DMS 273 (cell line): Measurements from ENCODE around the gene KIFC1.
A peak's percentile ranks its signal among the peaks of the same experiment; 100 is the strongest.
"Not testable (repeated sequence)": the region's sequence is repeated elsewhere in the genome, so short reads cannot be mapped to it uniquely, and the experiment has no call there.

ENCODE experiments used
- DNase-seq: peaks from one replicate; lab custom pipeline; 2025; ENCODE audit not compliant: unreplicated experiment; lab: John Stamatoyannopoulos, UW

KIFC1 gene, protein sequence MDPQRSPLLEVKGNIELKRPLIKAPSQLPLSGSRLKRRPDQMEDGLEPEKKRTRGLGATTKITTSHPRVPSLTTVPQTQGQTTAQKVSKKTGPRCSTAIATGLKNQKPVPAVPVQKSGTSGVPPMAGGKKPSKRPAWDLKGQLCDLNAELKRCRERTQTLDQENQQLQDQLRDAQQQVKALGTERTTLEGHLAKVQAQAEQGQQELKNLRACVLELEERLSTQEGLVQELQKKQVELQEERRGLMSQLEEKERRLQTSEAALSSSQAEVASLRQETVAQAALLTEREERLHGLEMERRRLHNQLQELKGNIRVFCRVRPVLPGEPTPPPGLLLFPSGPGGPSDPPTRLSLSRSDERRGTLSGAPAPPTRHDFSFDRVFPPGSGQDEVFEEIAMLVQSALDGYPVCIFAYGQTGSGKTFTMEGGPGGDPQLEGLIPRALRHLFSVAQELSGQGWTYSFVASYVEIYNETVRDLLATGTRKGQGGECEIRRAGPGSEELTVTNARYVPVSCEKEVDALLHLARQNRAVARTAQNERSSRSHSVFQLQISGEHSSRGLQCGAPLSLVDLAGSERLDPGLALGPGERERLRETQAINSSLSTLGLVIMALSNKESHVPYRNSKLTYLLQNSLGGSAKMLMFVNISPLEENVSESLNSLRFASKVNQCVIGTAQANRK

DNA sequence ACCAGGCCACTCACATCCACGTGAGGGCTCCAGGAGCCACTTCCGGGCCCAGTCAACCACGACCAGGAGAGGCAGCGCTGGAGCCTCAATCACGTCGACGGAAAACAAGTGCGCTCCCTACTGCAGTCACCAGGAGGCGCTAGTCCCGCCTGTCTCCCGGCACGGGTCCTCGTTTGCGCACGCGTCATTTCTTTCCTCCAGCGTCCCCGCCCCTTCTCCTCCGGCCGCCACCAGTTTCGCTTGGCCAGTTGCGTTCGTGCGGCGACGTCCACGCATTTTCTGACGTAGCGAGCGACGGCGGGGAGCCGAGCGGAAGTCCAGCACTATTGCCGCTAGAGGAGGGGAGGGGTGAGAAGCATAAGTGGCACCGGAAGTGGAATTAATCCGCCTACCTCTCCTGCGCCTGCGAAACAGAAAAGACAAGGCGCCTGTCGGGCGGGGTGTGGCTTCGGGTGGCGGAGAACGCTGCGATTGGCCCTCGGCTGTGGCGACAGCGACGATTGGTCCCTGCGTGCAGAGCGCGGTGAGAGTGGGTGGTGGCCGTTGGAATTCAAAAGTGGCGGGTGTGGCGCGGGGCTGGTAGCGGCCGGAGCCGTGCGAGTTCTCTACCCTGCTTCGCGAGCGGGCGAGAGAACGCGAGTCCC, at the start of gene KIFC1:
Gene KIFC1 (plus strand): TSS at position 546 of the 644 bp plus-strand sequence. CDS start 163 bp downstream, outside the sequence.
- DNase-seq = peak; percentile 100

DNA sequence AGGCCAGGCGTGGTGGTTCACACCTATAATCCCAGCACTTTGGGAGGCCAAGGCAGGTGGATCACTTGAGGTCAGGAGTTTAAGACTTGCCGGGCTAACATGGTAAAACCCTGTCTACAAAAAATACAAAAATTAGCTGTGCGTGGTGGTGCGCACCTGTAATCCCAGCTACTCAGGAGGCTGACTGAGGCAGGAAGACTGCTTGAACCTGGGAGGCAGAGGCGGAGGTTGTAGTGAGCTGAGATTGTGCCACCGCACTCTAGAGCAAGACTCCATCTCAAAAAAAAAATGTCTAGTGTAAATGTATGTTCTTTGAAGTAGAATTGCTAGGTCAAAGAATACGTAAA, 48.0 kb upstream of the KIFC1 start:
- not testable (repeated sequence) for DNase-seq

DNA sequence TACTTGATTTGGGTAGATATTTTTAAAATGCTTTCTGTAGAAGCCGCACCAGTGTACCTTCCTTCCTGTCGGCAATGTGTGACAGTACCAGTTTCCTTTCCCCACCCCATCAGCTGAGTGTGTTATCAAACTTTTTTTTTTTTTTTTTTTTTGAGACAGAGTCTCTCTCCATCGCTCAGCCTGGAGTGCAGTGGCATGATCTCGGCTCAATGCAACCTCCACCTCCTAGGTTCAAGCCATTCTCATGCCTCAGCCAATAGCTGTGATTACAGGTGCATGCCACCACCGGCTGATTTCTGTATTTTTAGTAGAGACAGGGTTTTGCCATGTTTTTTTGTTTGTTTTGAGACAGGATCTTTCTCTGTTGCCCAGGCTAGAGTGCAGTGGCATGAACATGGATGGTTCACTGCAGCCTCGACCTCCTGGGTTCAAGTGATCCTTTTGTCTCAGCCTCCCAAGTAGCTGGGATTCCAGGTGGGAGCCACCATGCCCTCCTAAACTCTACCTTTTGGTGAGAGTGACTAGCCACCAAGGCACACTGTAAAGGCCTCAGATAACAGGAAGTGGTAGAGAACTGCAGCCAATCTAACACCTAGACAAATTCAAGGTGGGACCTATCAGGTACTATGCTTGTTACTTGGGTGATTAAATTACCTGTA, 47.5 kb upstream of the KIFC1 start:
- no peak for DNase-seq

DNA sequence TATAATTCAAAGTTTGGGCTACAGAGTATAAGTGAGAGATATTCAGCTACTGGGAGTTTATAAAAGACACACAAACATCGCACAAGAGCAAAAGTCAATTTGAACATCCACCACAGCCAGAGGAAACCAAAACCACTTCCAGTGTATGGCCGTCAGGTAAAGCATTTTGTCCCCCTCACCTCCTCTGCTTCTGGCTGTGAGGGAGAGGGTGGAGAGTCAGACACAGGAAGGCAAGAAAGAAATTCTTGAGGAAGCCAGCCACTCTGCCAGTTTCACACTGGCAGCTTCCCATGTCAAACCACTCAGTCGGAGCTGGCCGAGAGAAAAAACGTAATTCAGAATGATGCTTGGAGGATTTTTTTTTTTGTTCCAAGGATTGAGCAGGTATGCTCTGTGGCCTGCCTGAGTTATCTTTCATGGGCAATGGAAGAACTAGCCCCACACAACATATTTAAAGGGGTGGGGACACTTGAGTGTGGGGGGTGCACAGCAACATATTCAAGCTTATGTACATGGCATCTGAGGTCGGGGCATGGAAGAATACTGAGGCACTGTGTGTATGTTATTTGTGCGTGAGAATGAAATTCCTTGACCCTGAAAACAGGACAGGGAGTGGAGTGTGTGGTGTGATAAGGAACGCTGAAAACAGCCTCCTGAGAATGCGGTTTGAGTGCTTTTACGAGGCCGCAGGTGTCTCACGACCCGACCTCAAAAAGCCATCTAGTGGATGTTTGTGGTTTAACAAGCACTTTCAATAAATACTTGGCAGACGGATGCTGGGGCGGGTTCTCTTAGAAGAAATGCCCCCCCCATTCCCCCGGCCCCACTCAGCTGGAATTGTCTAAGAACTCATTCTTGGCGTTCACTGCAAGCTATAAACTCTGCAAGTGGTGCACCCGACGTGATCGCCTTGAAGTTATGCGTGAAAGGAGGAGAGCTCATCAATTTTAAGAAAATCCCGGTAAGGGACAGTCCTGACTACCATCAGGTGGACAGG, 46.6 kb upstream of the KIFC1 start:
- peak; percentile 88 for DNase-seq

DNA sequence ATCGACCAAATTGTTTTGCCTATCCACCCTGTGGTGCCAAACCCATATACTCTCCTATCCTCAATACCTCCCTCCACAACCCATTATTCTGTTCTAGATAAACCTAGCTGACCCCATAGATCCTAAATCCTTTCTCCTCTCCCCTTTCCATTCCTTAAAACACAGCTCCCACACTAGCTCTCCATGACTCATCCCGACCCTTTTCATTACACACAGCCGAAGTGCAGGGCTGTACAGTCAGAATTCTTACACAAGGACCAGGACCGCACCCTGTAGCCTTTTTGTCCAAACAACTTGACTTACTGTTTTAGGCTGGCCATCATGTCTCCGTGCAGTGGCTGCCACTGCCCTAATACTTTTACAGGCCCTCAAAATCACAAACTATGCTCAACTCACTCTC, 44.7 kb upstream of the KIFC1 start:
- not testable (repeated sequence) for DNase-seq

DNA sequence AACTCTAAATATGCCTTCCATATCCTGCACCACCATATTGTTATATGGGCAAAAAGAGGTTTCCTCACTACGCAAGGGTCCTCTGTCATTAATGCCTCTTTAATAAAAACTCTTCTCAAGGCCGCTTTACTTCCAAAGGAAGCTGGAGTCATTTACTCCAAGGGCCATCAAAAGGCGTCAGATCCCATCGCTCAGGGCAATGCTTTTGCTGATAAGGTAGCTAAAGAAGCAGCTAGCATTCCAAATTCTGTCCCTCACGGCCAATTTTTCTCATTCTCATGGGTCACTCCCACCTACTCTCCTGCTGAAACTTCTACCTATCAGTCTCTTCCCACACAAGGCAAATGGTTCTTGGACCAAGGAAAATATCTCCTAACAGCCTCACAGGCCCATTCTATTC, 43.8 kb upstream of the KIFC1 start:
- DNase-seq = no peak

DNA sequence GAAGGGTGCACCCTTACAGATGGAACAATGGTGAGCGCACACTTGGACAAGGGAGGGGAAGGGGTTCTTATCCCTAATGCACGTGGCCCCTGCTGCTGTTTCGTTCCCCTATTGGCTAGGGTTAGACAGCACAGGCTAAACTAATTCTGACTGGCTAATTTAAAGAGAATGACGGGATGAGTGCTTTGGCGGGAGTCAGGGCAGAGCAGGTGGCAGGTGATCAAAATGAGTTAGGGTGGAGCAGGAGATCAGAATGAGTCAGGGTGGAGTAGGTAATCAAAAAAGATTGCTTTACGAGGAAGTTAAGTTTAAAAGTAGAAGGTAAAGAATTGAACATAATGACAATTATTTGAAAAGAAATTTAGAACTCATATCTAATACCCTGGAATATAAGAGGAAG, 35.8 kb upstream of the KIFC1 start:
- DNase-seq = not testable (repeated sequence)

DNA sequence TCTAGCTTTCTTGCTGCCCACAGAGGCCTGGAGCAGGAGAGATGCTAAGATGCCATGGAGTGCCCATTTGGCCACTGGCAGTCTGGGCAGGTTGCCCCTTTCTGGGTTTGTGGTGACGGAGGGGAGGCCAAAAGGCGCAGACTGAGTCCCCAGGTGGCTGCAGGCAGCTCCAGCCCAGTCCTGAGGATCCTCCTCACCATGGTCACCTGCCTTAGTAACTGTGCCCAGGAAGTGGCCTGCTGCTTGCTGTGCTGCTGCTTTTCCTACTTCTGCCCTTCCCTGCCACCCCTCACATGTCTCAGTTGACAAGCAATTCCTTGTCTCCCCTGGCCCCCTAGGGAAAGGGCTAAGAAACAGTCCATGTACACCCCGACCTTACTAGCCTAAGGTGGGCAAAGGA, 35.3 kb upstream of the KIFC1 start:
- DNase-seq = no peak

DNA sequence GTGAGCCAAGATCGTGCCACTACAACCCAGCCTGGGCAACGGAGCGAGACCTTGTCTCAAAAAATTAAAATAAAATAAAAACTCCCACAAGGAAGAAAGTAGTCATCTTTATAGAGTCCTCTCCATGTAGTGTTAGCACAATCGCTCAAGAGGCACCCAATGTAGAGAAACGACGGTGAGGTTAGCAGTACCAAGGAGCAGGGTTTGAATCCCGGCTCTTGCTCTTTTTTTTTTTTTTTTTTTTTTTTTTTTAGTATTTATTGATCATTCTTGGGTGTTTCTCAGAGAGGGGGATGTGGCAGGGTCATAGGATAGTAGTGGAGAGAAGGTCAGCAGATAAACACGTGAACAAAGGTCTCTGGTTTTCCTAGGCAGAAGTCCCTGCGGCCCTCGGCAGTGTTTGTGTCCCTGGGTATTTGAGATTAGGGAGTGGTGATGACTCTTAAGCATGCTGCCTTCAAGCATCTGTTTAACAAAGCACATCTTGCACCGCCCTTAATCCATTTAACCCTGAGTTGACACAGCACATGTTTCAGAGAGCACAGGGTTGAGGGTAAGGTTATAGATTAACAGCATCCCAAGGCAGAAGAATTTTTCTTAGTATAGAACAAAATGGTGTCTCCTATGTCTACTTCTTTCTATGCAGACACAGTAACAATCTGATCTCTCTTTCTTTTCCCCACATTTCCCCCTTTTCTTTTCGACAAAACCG, 34.3 kb upstream of the KIFC1 start:
- DNase-seq = not testable (repeated sequence)

DNA sequence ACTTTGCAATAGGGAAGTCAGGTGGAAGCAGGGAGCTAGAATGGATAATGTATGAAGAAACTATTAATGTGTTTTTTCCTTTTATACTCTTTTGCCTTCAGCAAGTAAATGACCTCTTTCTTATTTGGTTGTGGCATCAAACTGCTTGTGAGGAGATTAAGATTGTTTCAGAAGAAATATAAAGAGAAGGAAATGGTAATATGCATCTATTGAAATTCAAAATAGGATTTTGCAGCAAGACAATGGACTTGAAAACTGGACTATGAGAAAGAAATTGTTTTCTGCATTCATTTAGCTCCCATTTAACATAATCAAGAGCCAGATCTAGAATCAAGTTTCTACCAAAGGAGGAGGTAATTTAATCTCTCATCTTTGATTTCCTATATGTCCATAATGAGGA, 32.3 kb upstream of the KIFC1 start:
- no peak for DNase-seq

DNA sequence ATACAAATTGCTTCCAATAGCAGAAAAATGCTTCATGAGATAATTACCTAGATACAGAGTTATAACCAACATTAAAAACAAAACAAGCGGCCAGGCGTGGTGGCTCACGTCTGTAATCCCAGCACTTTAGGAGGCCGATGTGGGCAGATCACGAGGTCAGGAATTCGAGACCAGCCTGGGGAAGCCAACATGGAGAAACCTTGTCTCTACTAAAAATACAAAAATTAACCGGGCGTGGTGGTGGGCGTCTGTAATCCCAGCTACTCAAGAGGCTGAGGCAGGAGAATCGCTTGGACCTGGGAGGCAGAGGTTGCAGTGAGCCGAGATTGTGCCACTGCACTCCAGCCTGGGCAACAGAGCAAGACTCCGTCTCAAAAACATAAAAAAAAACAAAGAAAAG, 28.1 kb upstream of the KIFC1 start:
- DNase-seq = not testable (repeated sequence)

DNA sequence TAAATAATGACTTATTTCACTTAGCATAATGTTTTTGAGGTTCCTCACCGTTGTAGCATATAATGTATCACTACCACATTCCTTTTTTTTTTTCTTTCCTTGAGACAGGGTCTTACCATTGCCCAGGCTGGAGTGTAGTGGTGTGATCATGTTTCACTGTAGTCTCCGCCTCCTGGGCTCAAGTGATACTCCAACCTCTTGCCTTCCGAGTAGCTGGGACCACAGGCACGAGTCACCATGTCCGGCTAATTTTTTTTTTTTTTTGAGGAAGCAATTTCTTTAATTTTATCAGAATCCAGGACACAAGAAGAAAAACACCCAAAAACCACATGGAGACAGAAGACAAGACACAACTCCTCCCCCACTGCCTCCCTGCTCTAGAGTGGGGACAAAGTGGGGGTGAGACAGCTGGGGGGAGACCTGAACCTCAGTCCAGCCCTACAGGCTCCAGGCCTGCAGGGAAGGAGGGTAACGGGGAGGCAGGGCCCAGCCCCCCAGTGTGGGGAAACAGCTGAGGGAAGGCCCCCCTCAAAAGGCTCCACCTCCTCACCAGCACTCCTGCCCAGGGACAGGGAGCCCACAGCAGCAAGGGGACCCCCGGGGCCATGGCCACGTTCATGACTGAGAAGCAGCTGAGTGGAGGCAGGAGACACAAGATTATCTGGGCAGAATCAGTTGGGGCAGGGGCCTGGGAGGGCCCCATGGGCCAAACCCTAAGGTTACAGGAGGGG, 27.0 kb upstream of the KIFC1 start:
- DNase-seq = peak; percentile 60

DNA sequence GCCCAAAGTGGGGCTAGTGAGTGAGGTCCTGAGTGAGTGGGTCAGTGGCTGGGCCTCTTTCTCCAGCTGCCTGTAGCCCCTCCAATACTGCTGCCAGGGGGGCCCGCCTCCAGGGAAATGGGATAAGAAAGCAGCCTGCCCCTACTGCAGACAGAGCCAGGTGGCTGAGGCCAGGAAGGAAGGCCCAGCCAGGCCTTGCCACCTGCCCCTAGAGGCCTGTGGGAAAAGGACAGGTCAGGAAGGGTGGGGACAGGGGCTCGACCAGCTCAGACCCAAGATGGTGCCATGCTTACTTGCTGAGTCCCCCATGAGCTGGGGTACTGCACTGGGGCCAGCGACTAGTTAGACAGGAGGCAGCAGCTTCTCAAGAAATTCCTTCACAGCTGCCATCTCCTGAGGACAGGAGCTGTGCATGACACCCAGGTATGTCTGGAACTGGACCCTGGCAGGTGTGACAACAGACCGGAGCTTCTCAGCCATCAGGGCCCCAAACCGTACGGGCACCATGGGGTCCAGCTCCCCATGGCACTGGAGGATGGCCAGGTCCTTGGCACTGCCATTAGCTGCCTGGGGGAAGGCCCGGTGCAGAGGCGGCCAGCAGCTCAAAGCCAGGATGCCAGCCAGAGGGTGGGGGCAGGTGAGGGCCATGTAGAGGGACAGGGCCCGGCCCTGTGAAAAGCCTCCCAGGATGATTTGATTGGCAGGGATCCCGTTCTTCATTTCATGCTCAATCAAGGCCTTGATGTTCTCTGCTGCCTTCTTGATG, 26.2 kb upstream of the KIFC1 start:
- peak; percentile 25 for DNase-seq

DNA sequence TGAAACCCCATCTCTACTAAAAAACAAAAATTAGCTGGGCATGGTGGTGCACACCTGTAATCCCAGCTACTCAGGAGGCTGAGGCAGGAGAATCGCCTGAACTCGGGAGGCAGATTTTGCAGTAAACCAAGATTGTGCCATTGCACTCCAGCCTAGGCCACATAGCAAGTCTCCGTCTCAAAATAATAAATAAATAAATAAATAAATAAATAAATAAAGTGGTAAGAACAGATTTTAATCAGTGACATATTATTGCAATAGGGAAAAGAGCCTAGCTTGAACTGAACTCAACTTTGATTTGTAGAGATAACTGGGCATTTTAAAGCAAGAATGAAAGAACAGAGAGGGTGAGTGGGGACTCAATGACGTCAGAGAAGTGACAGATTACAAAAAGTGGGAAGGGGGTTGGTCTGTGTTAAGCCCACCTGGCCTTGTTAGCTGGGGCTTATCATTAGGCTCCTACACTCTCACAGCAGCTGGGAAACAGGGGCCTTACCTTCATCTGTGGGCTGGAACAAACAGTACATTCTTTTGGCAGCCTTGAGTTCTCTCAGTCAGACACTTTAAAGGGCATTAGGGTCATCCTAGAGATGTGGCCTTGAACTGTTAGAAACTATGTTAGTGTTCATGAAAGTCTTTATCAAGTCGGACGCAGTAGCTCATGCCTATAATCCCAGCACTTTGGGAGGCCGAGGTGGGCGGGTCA, 24.5 kb upstream of the KIFC1 start:
- DNase-seq = no peak

DNA sequence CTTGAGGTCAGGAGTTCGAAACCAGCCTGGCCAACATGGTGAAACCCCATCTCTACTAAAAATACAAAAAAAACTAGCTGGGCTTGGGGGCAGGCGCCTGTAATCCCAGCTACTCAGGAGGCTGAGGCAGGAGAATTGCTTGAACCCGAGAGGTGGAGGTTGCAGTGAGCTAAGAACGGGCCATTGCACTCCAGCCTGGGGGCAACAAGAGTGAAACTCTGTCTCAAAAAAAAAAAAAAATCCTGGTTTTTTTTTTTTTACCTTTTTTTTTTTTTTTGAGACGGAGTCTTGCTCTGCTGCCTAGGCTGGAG, 24.0 kb upstream of the KIFC1 start:
- DNase-seq = not testable (repeated sequence)

DNA sequence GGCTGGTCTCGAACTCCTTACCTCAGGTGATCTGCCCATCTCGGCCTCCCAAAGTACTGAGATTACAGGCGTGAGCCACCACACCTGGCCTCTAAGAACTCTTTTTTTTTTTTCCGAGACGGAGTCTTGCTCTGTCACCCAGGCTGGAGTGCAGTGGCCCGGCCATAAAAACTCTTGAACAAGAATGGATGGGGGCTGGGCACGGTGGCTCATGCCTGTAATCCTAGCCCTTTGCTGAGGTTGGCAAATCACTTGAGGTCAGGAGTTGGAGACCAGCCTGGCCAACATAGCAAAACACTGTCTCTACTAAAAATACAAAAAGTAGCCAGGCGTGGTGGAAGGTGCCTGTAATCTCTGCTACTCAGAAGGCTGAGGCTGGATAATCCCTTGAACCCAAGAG, 19.7 kb upstream of the KIFC1 start:
- DNase-seq = not testable (repeated sequence)

DNA sequence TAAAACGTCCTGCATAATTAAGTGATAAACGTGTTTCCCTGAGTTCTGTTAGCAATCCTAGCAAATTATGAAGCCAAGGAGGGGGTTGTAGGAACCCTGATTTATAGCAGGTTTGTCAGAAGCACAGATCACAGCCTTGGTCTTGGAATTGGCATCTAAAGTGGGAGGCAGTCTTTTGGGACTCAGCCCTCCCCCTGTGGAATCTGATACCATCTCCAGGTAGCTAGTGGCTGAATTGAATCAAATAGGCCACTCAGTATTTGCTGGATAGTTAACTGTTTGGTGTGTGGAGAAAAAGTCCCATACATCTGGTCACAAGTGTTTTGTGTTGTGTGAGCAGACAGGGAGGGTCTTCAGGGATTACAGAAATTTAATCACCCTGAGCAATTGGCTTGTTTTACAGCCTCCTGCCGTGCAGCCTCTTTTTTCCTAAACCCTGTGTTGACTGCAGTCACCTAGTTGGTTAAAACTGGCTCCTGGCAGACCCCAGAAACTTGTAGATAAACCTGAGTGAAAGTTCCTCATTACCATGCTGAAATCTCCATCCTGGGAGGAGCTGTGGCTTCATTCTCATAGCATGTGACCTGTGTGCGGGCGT, 19.0 kb upstream of the KIFC1 start:
- peak; percentile 40 for DNase-seq
